ENCODE measurements around the gene PIP5K1C.

DNA sequence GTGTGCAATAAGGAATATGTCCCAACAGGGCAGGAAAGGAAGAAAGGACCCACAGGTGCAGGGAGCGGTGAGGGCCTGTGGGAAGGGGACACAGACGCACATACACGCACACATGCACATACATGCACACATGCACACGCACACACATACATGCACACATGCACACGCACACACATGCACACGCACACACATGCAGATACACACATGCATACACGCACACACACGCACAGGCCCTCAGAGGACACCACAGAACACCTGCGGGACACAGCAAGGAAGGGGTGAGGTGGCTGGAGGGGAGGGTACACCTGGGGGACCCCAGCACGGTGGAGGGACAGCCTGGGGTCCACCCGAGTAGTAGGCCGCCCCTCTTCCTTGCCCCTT is 12.9 kb downstream of the PIP5K1C start:
- TF ChIP-seq, protein P1, sequence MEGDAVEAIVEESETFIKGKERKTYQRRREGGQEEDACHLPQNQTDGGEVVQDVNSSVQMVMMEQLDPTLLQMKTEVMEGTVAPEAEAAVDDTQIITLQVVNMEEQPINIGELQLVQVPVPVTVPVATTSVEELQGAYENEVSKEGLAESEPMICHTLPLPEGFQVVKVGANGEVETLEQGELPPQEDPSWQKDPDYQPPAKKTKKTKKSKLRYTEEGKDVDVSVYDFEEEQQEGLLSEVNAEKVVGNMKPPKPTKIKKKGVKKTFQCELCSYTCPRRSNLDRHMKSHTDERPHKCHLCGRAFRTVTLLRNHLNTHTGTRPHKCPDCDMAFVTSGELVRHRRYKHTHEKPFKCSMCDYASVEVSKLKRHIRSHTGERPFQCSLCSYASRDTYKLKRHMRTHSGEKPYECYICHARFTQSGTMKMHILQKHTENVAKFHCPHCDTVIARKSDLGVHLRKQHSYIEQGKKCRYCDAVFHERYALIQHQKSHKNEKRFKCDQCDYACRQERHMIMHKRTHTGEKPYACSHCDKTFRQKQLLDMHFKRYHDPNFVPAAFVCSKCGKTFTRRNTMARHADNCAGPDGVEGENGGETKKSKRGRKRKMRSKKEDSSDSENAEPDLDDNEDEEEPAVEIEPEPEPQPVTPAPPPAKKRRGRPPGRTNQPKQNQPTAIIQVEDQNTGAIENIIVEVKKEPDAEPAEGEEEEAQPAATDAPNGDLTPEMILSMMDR (IDR thresholded peaks at IDR 0.05): no peak
- TF ChIP-seq RAD21 (conservative IDR thresholded peaks at IDR 0.05 in 1 of 2, IDR thresholded peaks at IDR 0.05 in 1 of 2): no peak
- TF ChIP-seq CEBPB (IDR thresholded peaks at IDR 0.05): no peak
- no peak for TF ChIP-seq EHF (CRISPR knock-in tag; IDR thresholded peaks at IDR 0.05)
- TF ChIP-seq JUN (IDR thresholded peaks at IDR 0.05): no peak
- TF ChIP-seq CBX2 (IDR thresholded peaks at IDR 0.05; ENCODE audit: borderline replicate concordance, low read depth): no peak
- TF ChIP-seq ESRRA (IDR thresholded peaks at IDR 0.05; ENCODE audit: borderline replicate concordance, low read length): no peak
- TF ChIP-seq JUNB (IDR thresholded peaks at IDR 0.05): no peak
- TF ChIP-seq MAFK (IDR thresholded peaks at IDR 0.05; ENCODE audit: partially characterized antibody): no peak
- no peak for TF ChIP-seq POLR2A (IDR thresholded peaks at IDR 0.05; ENCODE audit: low read length)

All from A549 (cell line).